HEK293 (cell line): ENCODE measurements around the gene MPPED2.

Source experiments
- ZBTB11 ChIP-seq: fragments of 450-650 bp; formaldehyde crosslinking; conservative IDR thresholded peaks from 2 replicates; pipeline ENCODE4 v1.5.1; 2016; ENCODE audit warnings: low read depth, missing biosample characterization, missing genetic modification characterization
- ZEB2 ChIP-seq: fragments of 450-650 bp; formaldehyde crosslinking; IDR thresholded peaks from 2 replicates; pipeline ENCODE4 v1.5.1; 2016; ENCODE audit warnings: missing biosample characterization, missing genetic modification characterization
- ZNF24 ChIP-seq: fragments of 450-650 bp; formaldehyde crosslinking; IDR thresholded peaks from 2 replicates; pipeline ENCODE4 v1.5.1; 2016; ENCODE audit warnings: missing biosample characterization, missing genetic modification characterization
- ZNF324 ChIP-seq: fragments of 450-650 bp; formaldehyde crosslinking; IDR thresholded peaks from 2 replicates; pipeline ENCODE4 v1.5.1; 2016; ENCODE audit warnings: missing biosample characterization, missing genetic modification characterization
- ZNF549 ChIP-seq: fragments of 450-650 bp; IDR thresholded peaks from 2 replicates; pipeline ENCODE4 v1.5.1; 2018; ENCODE audit warnings: missing biosample characterization, missing genetic modification characterization, mild to moderate bottlenecking, inconsistent platforms, moderate library complexity

DNA sequence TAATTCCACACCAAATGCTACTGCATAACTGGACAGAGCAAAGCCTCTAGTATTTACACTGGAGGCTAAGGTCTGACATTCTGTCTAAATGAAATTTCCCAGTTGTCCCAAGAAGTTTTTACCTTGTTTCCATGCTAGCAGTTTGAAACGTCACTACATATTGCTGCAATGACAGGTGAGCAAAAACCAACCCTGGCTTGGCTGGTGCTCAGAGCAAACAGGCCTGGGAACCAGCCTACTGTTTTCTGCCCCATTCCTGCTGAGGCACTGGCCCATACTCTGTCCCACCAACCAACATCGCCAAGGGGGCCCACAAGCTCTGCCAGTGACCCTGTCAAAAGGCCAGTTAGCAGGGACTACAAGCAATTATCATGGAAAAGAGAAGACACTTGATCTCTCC is 131.1 kb downstream of the MPPED2 start:
- TF ChIP-seq ZNF24 (tag by site-specific recombination) (no peak), ZBTB11 (no peak), ZEB2 (tag by site-specific recombination) (no peak), ZNF549 (no peak), ZNF324 (tag by site-specific recombination) (no peak)
